ENCODE results near the gene PAF1.

PAF1 gene

DNA sequence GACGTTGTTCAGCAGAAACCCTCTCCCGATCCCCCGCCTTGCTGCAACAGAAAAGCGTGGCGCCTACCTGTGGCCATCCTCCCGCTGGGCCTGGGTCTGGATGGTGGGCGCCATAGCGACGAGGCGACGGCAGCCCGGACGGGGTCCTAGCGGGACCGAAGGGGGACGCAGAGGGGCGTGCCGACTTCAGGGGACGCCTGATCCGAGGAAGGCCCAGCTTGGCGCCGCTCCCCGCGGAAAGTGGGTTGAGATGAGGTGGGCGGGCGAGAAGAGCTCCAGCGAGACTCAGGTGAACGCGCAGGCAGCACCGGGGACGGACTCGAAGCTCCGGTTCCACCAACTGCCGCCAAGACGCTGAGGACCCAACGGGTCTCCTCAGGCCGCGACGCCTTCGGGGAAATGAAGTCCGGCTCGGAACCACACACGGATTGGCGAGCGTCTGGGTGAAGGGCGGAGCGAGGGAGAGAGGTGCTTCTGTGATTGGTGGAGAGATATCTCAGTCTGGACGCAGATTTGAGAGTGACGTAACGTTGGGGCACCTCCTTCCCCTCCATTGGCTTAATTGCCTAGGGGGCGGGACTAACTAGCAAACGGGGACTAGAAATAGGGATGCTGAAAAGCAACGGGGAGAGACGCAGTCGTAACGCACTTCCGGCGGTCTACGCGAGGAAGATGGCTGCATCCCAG is at the start of gene PAF1, which contains the start of gene MED29:
PAF1 (minus strand) TSS at position 356 of the 687 bp plus-strand sequence; CDS start at position 114, 242 bp downstream.
MED29 (plus strand) TSS at position 628 of the 687 bp plus-strand sequence; CDS start at position 673, 45 bp downstream.
- DNase-seq (ENCODE audit: low spot score) = peak; percentile 98

DNA sequence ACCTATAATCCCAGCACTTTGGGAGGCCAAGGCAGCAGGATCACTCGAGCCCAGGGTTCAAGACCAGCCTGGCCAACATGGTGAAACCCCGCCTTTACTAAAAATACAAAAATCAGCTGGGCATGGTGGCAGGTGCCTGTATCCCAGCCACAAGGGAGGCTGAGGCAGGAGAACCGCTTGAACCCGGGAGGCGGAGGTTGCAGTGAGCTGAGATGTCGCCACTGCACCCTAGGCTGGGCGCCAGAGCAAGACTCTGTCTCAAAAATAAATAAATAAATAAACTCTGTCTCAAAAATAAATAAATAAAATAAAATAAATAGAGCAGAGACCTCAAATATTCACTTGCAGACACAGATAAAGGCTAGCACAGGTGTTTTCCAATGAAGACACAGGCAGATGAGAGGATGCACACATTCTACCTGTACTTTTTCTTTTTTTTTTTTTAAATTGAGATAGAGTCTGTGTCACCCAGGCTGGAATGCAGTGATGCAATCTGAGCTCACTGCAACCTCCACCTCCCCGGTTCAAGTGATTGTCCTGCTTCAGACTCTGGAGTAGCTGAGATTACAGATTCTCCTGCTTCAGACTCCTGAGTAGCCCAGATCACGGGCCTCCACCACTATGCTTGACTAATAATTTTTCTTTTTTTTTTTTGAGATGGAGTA is 47.5 kb upstream of the PAF1 start:
- DNase-seq (ENCODE audit: low spot score) = no peak

- no peak for DNase-seq (ENCODE audit: low spot score)
Measured at GRCh38 chr19:39436350-39436716, 45.4 kb upstream of the PAF1 start.

GRCh38 chr19:39435499-39436349 is 44.8 kb upstream of the PAF1 start, which contains the start of gene RPS16:
TSS of gene RPS16 (minus strand) at chr19:39435949. CDS start at chr19:39435895, 54 bp downstream.
- peak; percentile 98 for DNase-seq (ENCODE audit: low spot score)

DNA sequence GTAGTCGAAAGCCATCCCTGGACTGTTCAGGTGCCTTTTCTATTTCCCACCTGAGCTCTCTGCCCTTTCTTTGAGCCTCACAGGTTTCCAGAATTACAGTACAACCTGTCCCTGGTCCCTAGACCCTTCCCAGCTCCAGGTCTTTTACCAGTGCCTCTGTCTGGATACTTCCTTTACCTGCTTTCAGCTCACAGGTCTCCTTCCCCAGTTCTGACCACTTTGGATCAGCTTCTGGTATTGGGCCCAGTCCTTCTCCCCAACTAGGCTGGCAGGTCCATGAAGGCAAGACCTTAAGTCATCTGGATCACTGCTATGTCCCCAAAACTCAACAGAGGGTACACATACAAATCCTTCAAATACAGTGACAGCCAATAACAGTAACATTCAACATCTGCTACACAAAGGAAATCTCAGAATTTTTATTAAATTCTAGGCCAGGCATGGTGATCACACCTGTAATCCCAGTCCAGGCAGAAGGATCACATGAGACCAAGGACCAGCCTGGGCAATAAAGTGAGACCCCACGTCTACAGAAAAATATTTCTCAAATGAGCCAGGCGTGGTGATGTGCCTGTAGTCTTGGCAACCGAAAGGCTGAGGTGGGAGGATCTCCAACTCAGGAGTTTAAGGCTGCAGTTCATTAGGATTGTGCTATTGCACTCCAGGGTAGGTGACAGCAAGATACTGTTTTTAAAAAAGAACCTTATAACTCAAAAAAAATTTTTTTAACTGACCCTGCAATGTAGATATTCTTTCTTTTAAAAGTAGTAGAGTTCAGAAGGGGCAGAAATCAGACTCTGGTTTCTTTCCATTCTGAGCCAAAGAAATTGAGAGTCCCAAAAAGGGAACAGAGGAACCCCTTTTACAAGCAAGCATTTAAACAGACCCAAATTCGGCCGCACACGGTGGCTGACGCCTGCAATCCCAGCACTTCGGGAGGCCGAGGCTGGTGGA is 43.5 kb upstream of the PAF1 start:
- DNase-seq (ENCODE audit: low spot score) = no peak

DNA sequence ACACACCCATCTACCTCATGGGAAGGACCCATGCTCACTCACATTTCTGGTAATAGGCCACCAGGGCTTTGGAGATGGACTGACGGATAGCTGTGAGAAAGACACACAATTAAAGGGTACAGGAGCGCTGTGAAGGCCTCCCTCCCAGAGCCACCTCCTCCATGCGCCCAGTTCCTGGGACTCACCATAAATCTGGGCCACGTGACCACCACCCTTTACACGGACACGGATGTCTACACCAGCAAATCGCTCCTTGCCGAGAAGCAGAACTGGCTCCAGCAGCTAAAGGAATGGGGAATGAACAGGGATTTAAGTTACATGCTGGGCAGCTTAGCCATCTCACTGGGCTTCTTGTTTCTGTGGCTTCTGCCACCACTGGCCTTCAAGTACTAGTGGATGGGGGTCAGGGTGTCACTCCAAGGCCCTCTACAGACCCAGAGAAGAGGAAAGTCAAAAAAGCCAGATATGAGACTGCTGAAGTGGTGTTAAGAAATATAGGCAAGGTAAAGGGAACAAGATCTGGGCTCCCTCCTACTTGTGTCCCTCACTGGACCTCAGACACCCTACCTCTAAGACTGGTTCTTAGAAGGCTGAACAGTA is 42.7 kb upstream of the PAF1 start:
- DNase-seq (ENCODE audit: low spot score) = no peak

- DNase-seq (ENCODE audit: low spot score) = no peak
Measured at GRCh38 chr19:39432677-39433025, 41.7 kb upstream of the PAF1 start.

- no peak for DNase-seq (ENCODE audit: low spot score)
Measured at GRCh38 chr19:39430675-39431593, 40.0 kb upstream of the PAF1 start.

- peak; percentile 92 for DNase-seq (ENCODE audit: low spot score)
Measured at GRCh38 chr19:39428283-39429112, 37.6 kb upstream of the PAF1 start.

GRCh38 chr19:39427707-39428106 is 36.8 kb upstream of the PAF1 start:
- no peak for DNase-seq (ENCODE audit: low spot score)

DNA sequence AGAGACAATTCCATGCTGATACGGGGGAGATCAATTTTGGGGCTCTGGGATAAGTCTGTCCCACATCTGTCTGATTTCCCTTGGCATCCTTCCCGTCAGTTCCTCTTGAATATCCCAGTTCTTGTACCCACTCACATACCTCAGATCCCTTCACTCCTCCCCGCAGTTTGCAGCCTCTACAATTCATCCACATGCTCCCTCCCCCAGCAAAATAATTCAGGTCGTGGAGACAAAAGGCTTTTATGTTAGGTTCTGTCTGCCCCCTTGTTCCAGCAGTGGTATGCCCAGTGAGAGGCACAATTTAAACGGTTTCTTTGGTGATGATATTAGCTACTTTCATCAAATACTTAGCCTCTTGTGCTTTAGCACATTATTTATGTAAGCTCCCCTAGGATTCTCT is 35.3 kb upstream of the PAF1 start:
- no peak for DNase-seq (ENCODE audit: low spot score)

DNA sequence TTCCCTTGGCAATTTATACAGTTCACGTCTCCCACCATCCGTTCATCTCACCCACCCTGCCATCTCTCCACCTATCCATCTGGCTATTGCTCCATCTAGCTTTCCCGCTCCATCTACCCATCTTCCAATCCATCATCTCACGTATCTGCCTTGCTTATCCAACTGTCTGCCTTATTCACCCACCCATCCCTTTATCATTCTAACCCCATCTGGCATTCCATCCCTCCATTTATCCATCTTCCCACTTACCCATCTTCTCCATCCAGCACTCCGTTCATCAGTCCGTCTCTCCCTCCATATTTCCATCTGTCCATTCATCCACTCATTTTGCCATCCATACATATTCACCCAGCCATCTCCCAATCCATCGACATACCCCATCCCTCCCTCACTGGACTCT is 34.8 kb upstream of the PAF1 start:
- DNase-seq (ENCODE audit: low spot score) = no peak

GRCh38 chr19:39424934-39425333 is 34.0 kb upstream of the PAF1 start:
- no peak for DNase-seq (ENCODE audit: low spot score)

DNA sequence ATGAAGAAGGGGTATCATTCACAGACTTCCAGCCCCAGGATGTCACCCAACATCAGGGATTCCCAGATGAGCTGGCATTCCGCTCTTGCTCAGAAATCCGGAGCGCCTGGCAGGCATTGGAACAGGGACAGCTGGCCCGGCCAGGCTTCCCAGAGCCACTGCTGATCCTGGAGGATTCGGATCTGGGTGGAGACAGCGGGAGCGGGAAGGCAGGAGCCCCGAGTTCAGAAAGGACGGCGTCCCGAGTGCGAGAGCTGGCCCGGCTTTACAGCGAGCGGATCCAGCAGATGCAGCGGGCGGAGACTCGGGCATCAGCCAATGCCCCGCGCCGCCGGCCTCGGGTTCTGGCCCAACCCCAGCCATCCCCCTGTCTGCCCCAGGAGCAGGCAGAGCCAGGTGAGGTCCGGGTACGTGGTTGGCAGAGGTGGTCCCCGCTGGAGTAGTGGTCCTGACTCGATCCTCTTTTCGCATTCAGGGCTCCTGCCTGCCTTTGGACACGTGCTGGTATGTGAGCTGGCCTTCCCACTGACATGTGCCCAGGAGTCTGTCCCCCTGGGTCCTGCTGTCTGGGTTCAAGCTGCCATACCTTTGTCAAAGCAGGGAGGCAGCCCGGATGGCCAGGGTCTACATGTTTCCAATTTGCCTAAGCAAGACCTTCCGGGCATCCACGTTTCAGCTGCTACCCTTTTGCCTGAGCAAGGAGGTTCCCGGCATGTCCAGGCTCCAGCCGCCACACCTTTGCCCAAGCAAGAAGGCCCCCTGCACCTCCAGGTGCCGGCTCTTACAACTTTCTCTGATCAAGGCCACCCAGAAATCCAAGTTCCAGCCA is 32.6 kb upstream of the PAF1 start:
- DNase-seq (ENCODE audit: low spot score) = no peak

DNA sequence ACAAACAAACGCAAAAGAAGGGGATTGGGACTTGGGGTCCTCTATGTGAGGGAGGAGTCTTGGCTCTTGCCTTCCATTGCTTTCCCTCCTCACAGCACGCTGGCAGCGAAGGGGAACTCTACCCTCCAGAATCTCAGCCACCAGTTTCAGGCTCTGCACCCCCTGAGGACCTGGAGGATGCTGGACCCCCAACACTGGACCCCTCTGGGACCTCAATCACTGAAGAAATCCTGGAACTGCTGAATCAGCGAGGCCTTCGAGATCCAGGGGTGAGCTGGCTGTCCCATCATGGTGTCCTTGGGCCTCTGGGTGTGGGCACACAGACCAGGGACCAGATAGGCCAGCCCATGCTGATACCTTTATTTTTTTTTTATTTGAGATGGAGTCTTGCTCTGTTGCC is 31.1 kb upstream of the PAF1 start:
- DNase-seq (ENCODE audit: low spot score) = no peak

DNA sequence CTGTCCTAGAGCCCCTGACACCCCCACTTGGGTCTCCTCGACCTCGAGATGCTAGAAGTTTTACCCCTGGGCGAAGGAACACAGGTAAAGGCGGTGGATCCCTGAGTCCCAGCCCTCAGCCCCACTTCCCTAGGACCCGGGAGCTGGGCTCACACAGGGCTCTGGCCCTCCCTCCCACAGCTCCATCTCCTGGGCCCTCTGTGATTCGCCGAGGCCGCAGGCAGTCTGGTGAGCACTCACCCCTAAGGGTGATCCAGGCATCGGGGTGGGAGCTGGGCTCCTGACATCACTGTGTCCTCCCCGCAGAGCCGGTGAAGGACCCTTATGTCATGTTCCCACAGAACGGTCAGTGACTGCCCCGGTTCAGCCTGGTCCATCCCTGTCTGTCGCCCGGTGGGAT is 29.9 kb upstream of the PAF1 start:
- DNase-seq (ENCODE audit: low spot score) = no peak

DNA sequence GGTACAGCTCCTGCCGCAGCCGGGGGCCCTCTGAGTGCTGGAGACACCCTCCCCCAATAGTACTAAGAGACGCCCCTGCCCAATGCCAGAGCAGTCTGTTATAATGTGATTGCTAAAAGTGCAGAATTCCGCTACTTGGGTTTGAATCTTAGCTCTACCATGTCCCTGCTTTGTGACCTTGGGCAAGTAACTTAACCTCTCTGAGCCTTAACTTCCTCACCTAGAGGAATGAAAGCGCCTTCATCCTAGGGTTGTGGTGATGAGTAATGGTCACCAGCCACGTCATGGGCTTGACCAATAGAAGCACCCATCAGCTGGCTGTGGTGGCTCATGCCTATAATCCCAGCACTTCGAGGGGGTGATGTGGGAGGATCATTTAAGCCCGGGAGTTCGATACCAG is 28.1 kb upstream of the PAF1 start:
- DNase-seq (ENCODE audit: low spot score) = no peak

DNA sequence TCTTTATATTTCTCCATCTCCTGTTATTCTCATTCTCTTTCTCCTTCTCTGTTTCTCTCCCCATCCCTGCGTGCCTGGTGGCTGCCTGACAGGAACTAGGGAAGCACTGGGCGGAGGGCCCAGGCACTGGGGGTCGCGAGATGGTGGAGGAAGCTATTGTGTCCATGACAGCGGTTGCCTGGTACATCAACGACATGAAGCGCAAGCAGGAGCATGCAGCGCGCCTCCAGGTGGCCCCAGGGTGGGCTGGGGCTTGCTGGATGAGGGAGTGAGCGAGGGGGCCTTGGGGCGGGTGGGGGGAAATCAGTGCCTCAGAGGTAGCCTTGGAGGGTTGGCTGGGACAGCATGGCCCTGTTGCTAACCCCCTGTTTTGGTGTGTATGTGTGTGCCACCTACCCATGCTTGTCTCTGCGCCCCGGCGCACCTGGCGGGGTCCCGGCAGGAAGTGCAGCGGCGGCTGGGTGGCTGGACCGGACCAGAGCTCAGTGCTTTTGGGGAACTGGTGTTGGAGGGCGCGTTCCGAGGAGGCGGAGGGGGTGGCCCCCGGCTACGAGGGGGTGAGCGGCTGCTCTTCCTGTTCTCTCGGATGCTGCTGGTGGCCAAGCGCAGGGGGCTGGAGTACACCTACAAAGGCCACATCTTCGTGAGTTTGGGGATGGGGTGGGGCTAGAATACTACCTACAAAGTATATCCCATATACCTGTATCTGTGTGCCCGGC is 26.7 kb upstream of the PAF1 start:
- no peak for DNase-seq (ENCODE audit: low spot score)

Measured in AG20443 (cell line).